K562 (cell line): Measurements from ENCODE around the gene POLA1.

ENCODE experiments used
- EGR1 ChIP-seq: fragments of 450-650 bp; conservative IDR thresholded peaks from 2 replicates; pipeline ENCODE4 v1.6.1; 2017; ENCODE audit warnings: mild to moderate bottlenecking
- MTA3 ChIP-seq: fragments of 450-650 bp; formaldehyde crosslinking; IDR thresholded peaks from 2 replicates; pipeline ENCODE4 v1.6.1; 2017; ENCODE audit warnings: mild to moderate bottlenecking, borderline replicate concordance
- NBN ChIP-seq: fragments of 450-650 bp; IDR thresholded peaks from 2 replicates; pipeline ENCODE4 v1.6.1; 2016; ENCODE audit warnings: low read depth, mild to moderate bottlenecking
- TF ChIP-seq, protein P1 (sequence below): fragments of 200-600 bp; sonication (generic); IDR thresholded peaks from one replicate; pipeline ENCODE4 v1.6.1; 2012; ENCODE audit warnings: mild to moderate bottlenecking, low read depth, low read length, inconsistent platforms
- TF ChIP-seq, protein P2 (sequence below): fragments of 450-650 bp; conservative IDR thresholded peaks from 2 replicates; pipeline ENCODE4 v1.6.1; 2016; ENCODE audit warnings: missing genetic modification characterization, low read depth, mild to moderate bottlenecking, control low read depth, missing compliant biosample characterization

DNA sequence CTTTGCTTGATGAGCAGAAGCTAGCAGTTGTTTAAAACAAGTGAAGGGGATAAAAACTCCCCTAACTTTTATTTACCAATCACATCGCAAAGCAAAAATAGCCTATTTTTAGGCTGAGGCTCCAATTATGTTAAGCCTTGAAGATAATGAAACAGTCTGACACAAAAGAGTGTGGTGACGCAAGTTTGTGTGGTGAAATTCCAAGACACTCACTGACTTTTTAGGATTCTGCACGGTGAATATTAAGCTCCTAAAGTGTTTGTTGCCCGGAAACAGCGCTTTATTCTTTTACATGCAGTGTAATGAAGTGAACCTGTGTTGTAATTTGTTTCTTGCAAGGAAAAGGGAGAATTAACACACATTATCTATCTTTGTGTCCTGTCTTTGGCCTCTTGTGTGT lies 74.8 kb downstream of the POLA1 start:
- TF ChIP-seq, protein P1, sequence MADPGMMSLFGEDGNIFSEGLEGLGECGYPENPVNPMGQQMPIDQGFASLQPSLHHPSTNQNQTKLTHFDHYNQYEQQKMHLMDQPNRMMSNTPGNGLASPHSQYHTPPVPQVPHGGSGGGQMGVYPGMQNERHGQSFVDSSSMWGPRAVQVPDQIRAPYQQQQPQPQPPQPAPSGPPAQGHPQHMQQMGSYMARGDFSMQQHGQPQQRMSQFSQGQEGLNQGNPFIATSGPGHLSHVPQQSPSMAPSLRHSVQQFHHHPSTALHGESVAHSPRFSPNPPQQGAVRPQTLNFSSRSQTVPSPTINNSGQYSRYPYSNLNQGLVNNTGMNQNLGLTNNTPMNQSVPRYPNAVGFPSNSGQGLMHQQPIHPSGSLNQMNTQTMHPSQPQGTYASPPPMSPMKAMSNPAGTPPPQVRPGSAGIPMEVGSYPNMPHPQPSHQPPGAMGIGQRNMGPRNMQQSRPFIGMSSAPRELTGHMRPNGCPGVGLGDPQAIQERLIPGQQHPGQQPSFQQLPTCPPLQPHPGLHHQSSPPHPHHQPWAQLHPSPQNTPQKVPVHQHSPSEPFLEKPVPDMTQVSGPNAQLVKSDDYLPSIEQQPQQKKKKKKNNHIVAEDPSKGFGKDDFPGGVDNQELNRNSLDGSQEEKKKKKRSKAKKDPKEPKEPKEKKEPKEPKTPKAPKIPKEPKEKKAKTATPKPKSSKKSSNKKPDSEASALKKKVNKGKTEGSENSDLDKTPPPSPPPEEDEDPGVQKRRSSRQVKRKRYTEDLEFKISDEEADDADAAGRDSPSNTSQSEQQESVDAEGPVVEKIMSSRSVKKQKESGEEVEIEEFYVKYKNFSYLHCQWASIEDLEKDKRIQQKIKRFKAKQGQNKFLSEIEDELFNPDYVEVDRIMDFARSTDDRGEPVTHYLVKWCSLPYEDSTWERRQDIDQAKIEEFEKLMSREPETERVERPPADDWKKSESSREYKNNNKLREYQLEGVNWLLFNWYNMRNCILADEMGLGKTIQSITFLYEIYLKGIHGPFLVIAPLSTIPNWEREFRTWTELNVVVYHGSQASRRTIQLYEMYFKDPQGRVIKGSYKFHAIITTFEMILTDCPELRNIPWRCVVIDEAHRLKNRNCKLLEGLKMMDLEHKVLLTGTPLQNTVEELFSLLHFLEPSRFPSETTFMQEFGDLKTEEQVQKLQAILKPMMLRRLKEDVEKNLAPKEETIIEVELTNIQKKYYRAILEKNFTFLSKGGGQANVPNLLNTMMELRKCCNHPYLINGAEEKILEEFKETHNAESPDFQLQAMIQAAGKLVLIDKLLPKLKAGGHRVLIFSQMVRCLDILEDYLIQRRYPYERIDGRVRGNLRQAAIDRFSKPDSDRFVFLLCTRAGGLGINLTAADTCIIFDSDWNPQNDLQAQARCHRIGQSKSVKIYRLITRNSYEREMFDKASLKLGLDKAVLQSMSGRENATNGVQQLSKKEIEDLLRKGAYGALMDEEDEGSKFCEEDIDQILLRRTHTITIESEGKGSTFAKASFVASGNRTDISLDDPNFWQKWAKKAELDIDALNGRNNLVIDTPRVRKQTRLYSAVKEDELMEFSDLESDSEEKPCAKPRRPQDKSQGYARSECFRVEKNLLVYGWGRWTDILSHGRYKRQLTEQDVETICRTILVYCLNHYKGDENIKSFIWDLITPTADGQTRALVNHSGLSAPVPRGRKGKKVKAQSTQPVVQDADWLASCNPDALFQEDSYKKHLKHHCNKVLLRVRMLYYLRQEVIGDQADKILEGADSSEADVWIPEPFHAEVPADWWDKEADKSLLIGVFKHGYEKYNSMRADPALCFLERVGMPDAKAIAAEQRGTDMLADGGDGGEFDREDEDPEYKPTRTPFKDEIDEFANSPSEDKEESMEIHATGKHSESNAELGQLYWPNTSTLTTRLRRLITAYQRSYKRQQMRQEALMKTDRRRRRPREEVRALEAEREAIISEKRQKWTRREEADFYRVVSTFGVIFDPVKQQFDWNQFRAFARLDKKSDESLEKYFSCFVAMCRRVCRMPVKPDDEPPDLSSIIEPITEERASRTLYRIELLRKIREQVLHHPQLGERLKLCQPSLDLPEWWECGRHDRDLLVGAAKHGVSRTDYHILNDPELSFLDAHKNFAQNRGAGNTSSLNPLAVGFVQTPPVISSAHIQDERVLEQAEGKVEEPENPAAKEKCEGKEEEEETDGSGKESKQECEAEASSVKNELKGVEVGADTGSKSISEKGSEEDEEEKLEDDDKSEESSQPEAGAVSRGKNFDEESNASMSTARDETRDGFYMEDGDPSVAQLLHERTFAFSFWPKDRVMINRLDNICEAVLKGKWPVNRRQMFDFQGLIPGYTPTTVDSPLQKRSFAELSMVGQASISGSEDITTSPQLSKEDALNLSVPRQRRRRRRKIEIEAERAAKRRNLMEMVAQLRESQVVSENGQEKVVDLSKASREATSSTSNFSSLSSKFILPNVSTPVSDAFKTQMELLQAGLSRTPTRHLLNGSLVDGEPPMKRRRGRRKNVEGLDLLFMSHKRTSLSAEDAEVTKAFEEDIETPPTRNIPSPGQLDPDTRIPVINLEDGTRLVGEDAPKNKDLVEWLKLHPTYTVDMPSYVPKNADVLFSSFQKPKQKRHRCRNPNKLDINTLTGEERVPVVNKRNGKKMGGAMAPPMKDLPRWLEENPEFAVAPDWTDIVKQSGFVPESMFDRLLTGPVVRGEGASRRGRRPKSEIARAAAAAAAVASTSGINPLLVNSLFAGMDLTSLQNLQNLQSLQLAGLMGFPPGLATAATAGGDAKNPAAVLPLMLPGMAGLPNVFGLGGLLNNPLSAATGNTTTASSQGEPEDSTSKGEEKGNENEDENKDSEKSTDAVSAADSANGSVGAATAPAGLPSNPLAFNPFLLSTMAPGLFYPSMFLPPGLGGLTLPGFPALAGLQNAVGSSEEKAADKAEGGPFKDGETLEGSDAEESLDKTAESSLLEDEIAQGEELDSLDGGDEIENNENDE, result no peak
- no peak for TF ChIP-seq MTA3
- TF ChIP-seq EGR1, result no peak
- TF ChIP-seq, protein P2, sequence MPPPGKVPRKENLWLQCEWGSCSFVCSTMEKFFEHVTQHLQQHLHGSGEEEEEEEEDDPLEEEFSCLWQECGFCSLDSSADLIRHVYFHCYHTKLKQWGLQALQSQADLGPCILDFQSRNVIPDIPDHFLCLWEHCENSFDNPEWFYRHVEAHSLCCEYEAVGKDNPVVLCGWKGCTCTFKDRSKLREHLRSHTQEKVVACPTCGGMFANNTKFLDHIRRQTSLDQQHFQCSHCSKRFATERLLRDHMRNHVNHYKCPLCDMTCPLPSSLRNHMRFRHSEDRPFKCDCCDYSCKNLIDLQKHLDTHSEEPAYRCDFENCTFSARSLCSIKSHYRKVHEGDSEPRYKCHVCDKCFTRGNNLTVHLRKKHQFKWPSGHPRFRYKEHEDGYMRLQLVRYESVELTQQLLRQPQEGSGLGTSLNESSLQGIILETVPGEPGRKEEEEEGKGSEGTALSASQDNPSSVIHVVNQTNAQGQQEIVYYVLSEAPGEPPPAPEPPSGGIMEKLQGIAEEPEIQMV (tag), result no peak
- TF ChIP-seq NBN, result no peak
